HG03565 (cell line): ENCODE data around the gene UBE2O.
"Not testable (repeated sequence)": the region's sequence is repeated elsewhere in the genome, so short reads cannot be mapped to it uniquely, and the experiment has no call there.

Experiments
- ATAC-seq: cut with Tn5 transposase; IDR thresholded peaks from one replicate; pipeline ENCODE4 v1.9.1; 2021; ENCODE audit warnings: mild to moderate bottlenecking, moderate library complexity; ENCODE audit not compliant: unreplicated experiment

Gene UBE2O

GRCh38 chr17:76354747-76355310, 98.1 kb downstream of the UBE2O start:
- ATAC-seq = no peak

- no peak for ATAC-seq
Measured at GRCh38 chr17:76354317-76354729, 98.6 kb downstream of the UBE2O start.

GRCh38 chr17:76353599-76354316, 99.2 kb downstream of the UBE2O start, which contains the start of gene PRPSAP1:
Gene PRPSAP1, minus strand, starts transcription at chr17:76353916. Its CDS starts 213 bp downstream, at chr17:76353703.
- peak; percentile 79 for ATAC-seq

- peak; percentile 5 for ATAC-seq
Measured at GRCh38 chr17:76353004-76353598, 99.9 kb downstream of the UBE2O start.

- no peak for ATAC-seq
Measured at GRCh38 chr17:76351526-76352071, 101.4 kb downstream of the UBE2O start.

GRCh38 chr17:76350463-76350862, 102.5 kb downstream of the UBE2O start:
- no peak for ATAC-seq

- not testable (repeated sequence) for ATAC-seq
Measured at GRCh38 chr17:76346936-76347335, 106.0 kb downstream of the UBE2O start.

GRCh38 chr17:76345377-76345974, 107.5 kb downstream of the UBE2O start:
- ATAC-seq = no peak

GRCh38 chr17:76343106-76343505, 109.8 kb downstream of the UBE2O start:
- no peak for ATAC-seq

GRCh38 chr17:76341301-76341700, 111.7 kb downstream of the UBE2O start:
- no peak for ATAC-seq
